Osteoblast (primary cell): ENCODE data around the gene RSBN1. TPM values are rescaled to one million over a fixed set of nuclear protein-coding genes. Genes with fewer than 3 reads are reported as not detected.

Experiments
- DNase-seq: peaks from one replicate; pipeline ENCODE4 v3.0.0; 2011; ENCODE audit warnings: low spot score, mixed read lengths; ENCODE audit not compliant: insufficient read length; ENCODE audit errors: missing footprints
- H2AFZ ChIP-seq: 2 replicates; pipeline ENCODE4 v1.6.0; 2011; ENCODE audit warnings: mild to moderate bottlenecking, low read length
- H3K27ac ChIP-seq: 2 replicates; pipeline ENCODE4 v1.5.1; 2011; ENCODE audit warnings: mild to moderate bottlenecking, low read depth, low read length, moderate library complexity
- H3K27me3 ChIP-seq: 2 replicates; pipeline ENCODE4 v1.6.0; 2012; ENCODE audit warnings: mild to moderate bottlenecking, control low read depth, inconsistent platforms, low read length, moderate library complexity; ENCODE audit not compliant: insufficient read depth
- H3K36me3 ChIP-seq: 2 replicates; pipeline ENCODE4 v1.5.1; 2011; ENCODE audit warnings: mild to moderate bottlenecking, low read length, control low read depth, moderate library complexity; ENCODE audit not compliant: insufficient read depth
- H3K4me1 ChIP-seq: 2 replicates; pipeline ENCODE4 v1.5.1; 2011; ENCODE audit warnings: mild to moderate bottlenecking, low read length, control low read depth, moderate library complexity; ENCODE audit not compliant: insufficient read depth
- H3K4me2 ChIP-seq: 2 replicates; pipeline ENCODE4 v1.6.0; 2011; ENCODE audit warnings: mild to moderate bottlenecking, low read length; ENCODE audit not compliant: insufficient read depth
- H3K4me3 ChIP-seq: fragments of 200-600 bp; sonication (generic); 3 replicates; pipeline ENCODE4 v1.5.1; 2012; ENCODE audit warnings: mild to moderate bottlenecking, low read length, inconsistent platforms; ENCODE audit not compliant: insufficient read depth
- H3K79me2 ChIP-seq: 2 replicates; pipeline ENCODE4 v1.6.0; 2012; ENCODE audit warnings: mild to moderate bottlenecking, low read length, control low read depth, inconsistent platforms; ENCODE audit not compliant: insufficient read depth
- H3K9me3 ChIP-seq: 2 replicates; pipeline ENCODE4 v1.5.1; 2011; ENCODE audit warnings: low read depth, low read length, control low read depth
- H4K20me1 ChIP-seq: 2 replicates; pipeline ENCODE4 v1.6.0; 2012; ENCODE audit warnings: mild to moderate bottlenecking, low read length, control low read depth; ENCODE audit not compliant: insufficient read depth
- CTCF ChIP-seq: IDR thresholded peaks from 2 replicates; pipeline ENCODE4 v1.5.1; 2011; ENCODE audit warnings: mild to moderate bottlenecking, low read depth, low read length, moderate library complexity; ENCODE audit errors: extremely low read depth
- total RNA-seq: library from RNA; depleted of rRNA; stranded (reverse); fragments of >200 nt; gene quantifications from 2 replicates; pipeline ENCODE4 v1.2.3, GENCODE V29; 2012

RSBN1 gene
- total RNA-seq: 14.5 and 15.3 TPM in 2 replicates

GRCh38 chr1:113811888-113812660 is at the start of gene RSBN1:
RSBN1 (minus strand) TSS chr1:113812476; CDS start chr1:113812412, 64 bp downstream.
- H3K27me3 ChIP-seq: no peaks in the 10 kb centered on the region
- H3K4me1 ChIP-seq: peaks cover 15% of the 10 kb centered on the region
- H3K9me3 ChIP-seq: no peaks in the 10 kb centered on the region
- peak within 1 kb of the TSS; percentile 96 for H2AFZ ChIP-seq
- H3K4me3 ChIP-seq: peak within 1 kb of the TSS; percentile 97
- H3K79me2 ChIP-seq: peaks cover 49% of the 10 kb centered on the region
- peak within 1 kb of the TSS; percentile 92 for H3K4me2 ChIP-seq
- no peak for TF ChIP-seq CTCF
- peak; percentile 94 for DNase-seq
- H4K20me1 ChIP-seq: peaks cover 9% of the 10 kb centered on the region
- H3K27ac ChIP-seq: peak within 1 kb of the TSS; percentile 86
- no peaks in the 10 kb centered on the region for H3K36me3 ChIP-seq

DNA sequence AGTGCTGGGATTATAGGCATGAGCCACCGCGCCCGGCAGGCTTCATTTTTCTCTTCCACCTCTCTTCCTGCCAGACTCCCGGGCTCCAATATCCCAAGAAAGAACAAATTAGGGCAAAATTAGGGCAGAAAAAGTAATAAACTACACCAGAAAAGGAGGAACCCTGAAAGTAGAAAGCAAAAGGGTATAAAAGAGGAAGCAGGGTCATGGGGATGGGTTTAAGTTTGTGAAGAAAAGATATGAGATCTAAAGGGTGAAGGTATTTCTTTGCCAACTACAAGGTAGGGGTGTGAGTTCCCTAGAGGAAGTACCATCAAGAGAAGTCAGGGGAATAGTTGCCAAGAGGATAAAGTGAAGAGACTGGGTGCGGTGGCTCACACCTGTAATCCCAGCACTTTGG is 49.4 kb upstream of the RSBN1 start:
- H3K27me3 ChIP-seq: no peaks in the 10 kb centered on the region
- H2AFZ ChIP-seq: no peak overlapping the region
- H3K27ac ChIP-seq: peak overlapping the region; percentile 92
- H3K36me3 ChIP-seq: no peaks in the 10 kb centered on the region
- H3K79me2 ChIP-seq: no peaks in the 10 kb centered on the region
- no peaks in the 10 kb centered on the region for H4K20me1 ChIP-seq
- no peaks in the 10 kb centered on the region for H3K9me3 ChIP-seq
- DNase-seq: no peak
- TF ChIP-seq CTCF: no peak
- peaks cover 21% of the 10 kb centered on the region for H3K4me1 ChIP-seq
- H3K4me2 ChIP-seq: no peak overlapping the region
- H3K4me3 ChIP-seq: no peak overlapping the region

DNA sequence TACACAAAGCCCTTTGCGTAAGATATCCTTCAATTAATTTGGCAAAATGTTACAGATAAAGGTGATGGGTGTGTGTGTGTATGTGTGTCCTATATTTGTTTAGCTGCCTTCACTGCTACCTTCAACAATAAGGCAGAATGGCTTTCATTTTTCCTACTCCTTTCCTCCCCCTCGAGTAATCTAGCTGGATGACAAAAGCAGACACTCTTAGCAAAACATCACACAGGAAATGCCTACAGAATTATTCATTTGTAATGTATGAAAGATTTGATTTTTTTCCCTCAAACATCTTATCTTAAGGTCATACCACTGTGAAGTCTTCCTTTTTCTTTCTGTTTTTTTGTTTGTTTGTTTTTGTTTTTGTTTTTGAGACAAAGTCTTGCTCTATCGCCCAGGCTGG is 48.6 kb upstream of the RSBN1 start:
- H2AFZ ChIP-seq: peak overlapping the region; percentile 56
- H4K20me1 ChIP-seq: no peaks in the 10 kb centered on the region
- no peaks in the 10 kb centered on the region for H3K36me3 ChIP-seq
- peak overlapping the region; percentile 92 for H3K27ac ChIP-seq
- peak overlapping the region; percentile 73 for H3K4me2 ChIP-seq
- H3K27me3 ChIP-seq: no peaks in the 10 kb centered on the region
- H3K4me3 ChIP-seq: peak overlapping the region; percentile 3
- TF ChIP-seq CTCF: no peak
- no peaks in the 10 kb centered on the region for H3K9me3 ChIP-seq
- H3K4me1 ChIP-seq: peaks cover 21% of the 10 kb centered on the region
- H3K79me2 ChIP-seq: no peaks in the 10 kb centered on the region
- no peak for DNase-seq

DNA sequence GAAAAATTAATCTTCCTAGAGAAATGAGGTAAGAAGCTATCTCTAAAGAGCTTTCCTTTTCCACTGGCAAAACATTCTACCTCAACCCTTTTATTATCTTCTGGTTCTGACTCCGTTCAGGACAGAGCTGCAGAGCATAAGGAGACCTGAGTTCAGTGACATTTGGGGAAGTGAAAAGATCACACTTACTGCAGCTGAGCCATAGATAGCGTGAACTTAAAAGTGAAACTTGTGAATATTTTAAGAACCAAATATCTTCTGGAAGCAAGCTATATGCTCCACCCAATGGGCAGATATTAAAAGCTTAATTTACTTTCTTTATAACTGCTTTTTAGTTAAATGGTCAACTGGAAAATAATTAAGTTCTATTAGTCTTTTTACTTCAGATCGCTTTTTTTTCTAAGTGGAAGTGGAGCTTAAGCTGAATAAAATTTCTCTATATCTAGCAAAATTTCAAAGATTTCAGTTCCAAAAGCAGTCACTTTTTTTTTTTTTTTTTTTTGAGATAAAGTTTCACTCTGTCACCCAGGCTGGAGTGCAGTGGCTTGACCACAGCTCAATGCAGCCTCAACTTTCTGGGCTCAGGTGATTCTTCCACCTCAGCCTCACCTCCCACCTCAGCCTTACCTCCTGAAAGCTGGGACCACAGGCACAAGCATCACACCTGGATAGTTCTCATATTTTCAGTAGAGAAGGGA is 47.4 kb upstream of the RSBN1 start:
- H4K20me1 ChIP-seq: no peaks in the 10 kb centered on the region
- no peaks in the 10 kb centered on the region for H3K9me3 ChIP-seq
- H2AFZ ChIP-seq: peak overlapping the region; percentile 86
- no peak for DNase-seq
- no peaks in the 10 kb centered on the region for H3K27me3 ChIP-seq
- no peaks in the 10 kb centered on the region for H3K79me2 ChIP-seq
- peak overlapping the region; percentile 92 for H3K27ac ChIP-seq
- H3K4me3 ChIP-seq: peak overlapping the region; percentile 44
- peak overlapping the region; percentile 68 for H3K4me2 ChIP-seq
- no peaks in the 10 kb centered on the region for H3K36me3 ChIP-seq
- no peak for TF ChIP-seq CTCF
- peaks cover 21% of the 10 kb centered on the region for H3K4me1 ChIP-seq
